T-helper 1 cell (primary cell): ENCODE results near the gene TMSB4X.
"Not testable (repeated sequence)": the region's sequence is repeated elsewhere in the genome, so short reads cannot be mapped to it uniquely, and the experiment has no call there.

Experiments used
- DNase-seq, 5 donors: peaks; one replicate each; pipeline ENCODE4 v3.0.0-alpha.2; 2012 to 2020

TMSB4X gene

DNA sequence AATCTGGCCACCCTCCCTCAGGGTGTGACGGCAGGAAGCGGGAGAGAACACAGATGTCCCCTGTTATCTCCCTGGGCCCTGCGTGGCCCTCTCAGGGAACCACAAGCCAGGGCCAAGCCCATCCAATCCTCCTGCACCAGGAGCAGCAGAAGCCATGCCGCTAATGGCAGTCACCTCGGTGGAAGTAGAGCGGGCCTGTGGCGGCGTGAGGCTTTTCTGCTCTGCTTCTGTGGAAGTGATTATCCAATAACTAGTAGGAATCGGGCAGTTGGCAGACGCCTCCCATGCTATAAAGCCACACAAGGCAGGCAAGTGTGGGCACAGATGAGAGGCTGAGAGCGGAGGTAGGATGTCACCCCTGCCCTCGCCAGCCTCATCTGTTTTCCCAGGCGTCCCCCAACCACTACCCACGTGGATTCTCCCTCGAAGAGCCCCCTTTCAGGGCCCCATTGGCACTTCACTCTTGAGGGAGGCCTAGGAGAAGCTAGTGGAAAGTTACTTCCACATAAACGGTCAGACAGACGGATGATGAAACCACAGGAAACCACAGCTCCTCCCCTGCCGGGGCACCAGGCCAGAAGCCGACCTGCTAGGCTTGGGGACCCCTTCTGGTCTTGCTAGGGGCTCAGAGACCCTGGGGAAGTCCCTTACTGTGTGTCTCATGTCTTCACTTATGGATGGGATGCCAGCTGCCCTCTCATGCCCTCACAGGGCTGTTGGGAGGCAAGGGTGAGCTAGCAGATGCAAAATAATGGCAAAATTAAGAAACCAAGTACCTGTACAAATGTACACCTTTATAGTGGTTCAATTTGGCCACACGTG is 18.8 kb upstream of the TMSB4X start:
- DNase-seq: peak in 3 of 5 donors; percentile 33 to 88 (median 58)

DNA sequence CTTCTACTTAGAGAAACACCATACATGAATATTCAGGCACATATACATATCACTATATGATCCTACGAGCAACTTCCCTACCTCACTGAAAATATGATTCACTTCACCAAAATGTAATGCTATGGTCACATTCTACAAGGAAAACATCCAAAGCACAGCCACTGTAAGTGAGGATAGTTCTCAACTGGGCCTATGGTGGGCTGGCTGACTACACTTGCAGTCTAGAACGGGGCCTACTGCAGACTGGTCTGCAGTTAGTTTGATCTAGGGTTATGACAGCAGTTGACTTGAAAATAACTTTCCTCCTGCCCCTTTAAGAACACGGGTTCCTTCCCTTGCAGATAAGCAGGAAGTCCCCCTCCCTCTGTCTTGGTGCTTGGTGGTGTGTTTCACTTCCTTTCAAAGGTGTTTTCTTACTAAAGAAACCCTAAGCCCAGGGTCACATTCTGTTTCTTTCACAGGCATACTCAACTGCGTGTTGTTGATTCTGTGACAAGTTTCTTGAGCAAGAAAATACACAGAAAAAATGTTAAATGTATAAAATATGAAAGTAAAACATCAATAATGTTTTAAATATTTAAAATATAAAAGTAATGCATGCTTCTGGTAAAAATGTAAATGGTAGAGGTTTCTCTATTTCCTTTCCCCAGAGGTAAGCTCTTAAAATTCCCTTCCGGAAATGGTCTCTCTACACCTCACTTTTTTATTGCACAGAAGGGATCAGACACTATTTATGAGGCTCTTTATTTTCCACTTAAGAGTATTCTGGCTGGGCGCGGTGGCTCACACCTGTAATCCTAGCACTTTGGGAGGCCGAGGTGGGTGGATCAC is 18.0 kb upstream of the TMSB4X start:
- peak in 2 of 5 donors; percentile 40 to 94 for DNase-seq

DNA sequence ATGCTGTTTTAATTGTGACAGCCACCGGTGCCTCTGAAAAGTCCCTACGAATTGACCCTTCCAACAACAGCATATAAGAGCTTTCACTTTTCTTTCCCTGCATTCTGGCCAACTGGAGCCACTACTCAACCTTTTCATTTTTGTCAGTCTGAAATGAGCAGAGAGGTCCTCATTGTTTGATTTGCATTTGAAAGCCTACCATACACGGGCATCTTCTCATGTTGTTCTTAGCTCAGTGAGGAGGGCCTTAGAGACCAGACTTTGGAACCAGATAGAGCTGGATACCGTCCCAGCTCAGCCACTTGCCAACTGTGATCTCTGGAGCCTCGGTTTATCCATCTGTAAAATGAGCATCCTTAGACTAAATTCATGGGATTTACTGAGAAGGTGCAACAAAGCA is 16.9 kb upstream of the TMSB4X start:
- peak in 1 of 5 donors; percentile 20 for DNase-seq

DNA sequence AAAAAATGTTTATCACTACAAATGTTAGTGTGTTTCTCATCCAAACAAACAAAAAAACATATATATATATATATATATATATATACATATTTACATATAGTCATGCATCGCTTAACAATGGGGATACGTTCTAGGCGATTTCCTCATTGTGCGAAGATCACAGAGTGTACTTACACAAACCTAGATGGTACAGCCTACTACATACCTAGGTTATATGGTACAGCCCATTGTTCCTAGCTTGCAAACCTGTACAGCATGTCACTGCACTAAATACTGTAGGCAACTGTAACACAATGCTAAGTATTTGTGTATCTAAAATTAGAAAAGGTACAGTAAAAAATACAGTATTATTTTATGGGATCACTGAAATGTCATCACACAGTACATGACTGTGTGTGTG is 16.4 kb upstream of the TMSB4X start:
- DNase-seq: peak in 1 of 5 donors; percentile 53

DNA sequence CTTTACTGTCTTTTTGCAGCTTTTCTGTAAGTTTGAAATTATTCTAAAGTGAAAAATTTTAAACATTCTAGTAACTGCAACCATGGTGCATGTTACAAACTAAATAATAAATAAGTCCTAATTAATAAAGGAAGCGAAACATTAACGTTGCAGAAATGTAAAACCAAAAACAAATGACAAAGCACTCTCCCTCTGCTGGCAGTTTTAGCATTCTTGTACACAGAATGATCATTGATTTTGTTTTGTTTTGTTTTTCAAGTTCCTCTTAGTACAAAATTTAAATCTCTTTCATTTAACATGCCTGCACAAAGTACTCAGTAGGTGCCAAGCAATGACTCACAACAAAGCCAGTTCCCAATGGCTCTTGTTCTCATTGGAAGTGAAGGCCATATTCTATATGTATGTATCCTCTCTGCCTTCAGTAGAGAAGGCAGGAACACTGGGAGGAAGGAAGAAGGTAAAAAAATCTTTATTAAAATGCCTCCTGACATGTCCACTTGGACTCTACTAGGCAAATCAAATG is 13.7 kb upstream of the TMSB4X start:
- DNase-seq: peak in 1 of 5 donors; percentile 1

DNA sequence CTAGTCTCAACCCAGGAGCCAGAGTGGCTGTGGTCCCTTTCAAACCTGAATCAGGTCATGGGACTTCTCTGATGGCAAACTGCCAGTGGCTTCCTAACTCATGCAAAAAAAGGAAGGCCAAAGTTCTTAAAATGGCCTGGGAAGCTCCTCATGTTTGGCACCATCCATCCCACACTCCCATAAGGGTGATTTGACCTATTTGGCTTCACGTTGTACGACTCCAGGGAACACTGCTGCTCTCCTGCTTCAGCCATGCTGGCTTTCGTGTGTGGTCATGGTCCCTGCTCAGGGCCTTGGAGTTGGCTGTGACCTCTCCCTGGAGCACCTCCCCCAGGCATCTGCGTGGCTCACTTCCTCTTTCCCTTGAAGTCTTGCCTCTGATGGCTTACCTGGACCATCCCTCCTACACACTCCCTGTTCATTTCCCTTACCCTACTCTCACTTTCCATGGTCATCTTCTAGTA is 12.8 kb upstream of the TMSB4X start:
- no peak for DNase-seq

DNA sequence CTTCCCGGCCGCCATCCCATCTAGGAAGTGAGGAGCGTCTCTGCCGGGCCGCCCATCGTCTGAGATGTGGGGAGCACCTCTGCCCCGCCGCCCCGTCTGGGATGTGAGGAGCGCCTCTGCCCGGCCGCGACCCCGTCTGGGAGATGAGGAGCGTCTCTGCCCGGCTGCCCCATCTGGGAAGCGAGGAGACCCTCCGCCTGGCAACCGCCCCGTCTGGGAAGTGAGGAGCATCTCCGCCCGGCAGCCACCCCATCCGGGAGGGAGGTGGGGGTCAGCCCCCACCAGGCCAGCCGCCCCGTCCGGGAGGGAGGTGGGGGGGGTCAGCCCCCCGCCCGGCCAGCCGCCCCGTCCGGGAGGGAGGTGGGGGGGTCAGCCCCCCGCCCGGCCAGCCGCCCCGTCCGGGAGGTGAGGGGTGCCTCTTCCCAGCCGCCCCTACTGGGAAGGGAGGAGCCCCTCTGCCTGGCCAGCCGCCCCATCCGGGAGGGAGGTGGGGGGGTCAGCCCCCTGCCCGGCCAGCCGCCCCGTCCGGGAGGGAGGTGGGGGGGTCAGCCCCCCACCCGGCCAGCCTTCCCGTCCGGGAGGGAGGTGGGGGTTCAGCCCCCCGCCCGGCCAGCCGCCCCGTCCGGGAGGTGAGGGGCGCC is 11.6 kb upstream of the TMSB4X start:
- DNase-seq: not testable (repeated sequence)

DNA sequence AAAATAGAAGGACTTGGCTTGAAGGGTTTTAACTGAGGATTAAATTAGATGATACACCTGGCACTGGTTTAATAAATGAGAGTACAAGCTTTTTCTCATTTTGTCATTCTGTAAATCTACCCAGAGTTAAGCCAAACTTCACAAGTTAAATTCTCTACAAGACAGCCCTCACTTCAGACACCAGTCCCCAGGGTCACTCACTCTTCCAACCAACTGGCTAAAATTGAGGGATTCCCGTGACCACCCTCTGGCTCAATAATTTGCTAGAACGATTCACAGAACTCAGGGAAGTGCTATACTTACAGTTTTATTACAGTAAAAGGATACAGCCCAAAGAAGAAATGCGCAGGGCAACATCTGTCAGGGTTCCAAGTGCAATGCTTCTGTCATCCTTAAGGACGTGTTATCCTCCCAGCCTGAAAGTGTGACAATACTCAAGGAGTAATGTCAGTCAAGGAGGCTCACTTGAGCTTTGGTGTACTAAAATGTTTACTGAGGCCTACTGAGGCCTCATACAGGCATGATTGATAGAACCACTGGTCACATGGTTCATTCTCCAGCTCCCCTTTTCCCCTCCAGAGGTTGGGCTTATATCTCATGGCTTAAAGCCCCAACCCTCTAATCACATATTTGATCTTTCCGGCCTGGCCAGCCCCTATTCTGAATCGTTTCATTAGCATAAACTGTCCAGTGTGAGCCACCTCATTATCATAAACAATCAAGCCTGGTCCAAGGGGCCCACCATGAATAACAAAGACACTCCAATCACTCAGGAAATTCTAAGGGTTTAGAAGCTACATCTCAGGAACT is 9.6 kb upstream of the TMSB4X start:
- DNase-seq: no peak

DNA sequence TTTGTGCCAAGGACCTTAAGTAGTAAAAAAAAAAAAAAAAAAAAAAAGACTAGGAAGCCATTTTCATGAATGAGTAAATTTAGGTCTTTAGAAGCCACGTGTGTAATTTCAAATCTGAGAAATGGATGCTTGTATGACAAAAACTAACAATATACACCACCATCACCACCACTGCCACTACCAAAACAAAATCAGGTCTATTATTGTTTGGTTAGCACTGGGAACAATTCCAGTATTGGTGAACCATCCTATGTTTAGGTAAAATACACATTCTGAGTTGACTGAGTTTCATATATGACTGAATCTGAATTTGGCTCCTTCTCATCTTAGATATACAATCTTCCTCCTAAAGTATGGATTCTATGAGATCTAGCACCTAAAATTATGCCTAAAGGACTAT is 8.8 kb upstream of the TMSB4X start:
- DNase-seq: no peak

DNA sequence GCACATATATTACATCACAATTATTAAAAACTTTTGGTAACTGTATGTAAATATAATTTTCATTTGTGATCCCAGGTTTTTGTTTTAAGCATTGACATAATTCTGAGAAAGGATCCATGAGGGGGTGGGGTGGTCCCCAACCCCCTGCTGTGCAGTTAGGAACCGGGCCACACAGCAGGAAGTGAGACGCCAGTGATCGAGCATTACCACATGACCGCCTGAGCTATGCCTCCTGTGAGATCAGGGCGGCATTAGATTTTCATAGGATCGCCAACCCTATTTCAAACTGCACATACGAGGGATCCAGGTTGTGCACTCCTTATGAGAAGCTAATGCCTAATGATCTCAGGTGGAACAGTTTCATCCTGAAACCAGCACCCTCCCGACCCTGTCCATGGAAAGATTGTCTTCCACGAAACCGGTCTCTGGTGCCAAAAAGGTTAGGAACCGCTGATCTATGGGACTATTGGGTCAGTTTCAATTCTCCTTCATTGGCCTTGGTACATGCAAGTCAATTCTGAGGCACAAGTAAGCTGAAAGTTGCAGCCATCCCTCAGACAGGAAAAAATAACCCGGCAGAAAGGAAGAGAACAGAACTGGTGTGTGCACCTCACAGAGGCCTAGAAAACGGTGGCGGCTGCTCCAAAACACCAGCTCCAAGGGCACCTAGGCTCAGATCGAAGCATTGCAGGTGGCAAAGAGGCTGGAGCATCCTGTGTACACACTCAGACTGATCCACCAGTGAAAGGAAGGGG is 7.0 kb upstream of the TMSB4X start:
- peak in 1 of 5 donors; percentile 63 for DNase-seq

DNA sequence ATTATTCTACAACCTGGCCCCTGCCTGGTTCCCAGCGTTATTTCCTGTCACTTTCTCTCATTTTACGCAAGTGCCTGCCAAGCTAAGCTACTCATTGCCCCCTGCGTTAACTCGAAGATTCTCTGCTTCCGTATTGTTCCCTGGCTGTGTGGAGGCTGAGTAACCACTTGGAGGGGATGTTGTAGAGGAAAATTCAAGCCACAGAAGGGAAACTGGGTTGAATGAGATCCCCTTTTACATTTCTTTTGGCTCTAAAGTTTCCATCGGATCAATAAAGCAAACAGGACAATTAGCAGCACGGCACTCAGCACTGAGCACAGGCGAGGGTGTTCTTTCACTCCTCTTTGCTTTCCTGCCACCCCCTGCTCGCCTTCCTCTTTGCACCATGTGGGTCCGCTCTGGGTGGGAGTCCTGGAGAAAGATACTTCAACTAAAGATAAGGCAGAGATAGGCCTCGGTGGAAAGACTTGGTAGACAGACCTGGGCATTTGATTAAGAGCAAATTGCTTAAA is 4.2 kb upstream of the TMSB4X start:
- DNase-seq: peak in 3 of 5 donors; percentile 44 to 78 (median 44)

DNA sequence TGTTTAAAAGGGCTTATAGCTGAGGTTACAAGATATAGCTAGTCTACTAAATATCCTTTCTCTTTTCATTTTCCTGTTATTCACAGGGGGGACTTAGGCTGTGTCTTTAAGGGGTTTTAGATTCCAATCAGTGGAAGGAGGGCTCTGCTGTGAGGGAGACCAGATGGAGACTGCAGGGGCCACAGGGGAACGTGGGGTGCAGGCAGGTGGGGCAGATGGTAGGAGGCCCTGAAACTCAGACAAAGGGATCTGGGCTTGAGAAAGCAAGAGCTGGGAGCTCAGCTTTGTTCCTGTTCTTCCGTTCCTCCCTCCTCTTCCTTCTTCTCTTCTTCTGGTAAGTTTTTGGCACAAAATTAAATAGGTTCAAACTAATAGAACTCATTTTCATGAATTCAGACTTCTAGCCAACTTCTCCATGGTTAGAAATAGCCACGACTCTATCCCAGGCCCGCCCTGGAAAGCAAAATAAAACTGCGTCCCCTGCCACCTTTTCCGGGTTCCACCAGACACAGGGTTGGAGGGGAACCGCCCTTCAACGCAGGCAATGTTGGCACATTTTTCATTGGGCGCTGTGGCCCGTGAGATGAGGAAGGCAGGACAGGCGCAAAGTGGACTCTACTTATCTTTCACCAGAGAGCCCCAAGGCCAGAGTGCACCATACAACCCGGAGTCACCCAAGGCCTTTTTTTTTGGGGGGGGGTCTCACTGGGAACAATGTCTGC is 3.5 kb upstream of the TMSB4X start:
- peak in 1 of 5 donors; percentile 51 for DNase-seq

DNA sequence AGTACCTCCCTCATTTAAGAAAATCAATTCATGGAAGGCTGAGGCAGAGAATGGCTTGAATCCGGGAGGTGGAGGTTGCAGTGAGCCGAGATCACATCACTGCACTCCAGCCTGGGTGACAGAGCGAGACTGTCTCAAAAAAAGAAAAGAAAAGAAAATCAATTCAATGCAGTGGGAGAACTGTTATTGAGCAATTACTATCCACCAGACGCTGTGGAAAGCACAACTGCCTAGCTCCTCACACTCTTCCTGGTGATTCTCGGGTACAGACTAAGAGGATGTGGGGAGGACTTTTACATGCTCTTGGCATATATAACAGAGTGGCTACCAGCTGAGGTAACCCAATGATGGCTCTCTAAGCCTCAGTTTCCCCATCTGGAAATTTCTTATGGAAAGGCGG is 2.7 kb upstream of the TMSB4X start:
- peak in 1 of 5 donors; percentile 48 for DNase-seq

DNA sequence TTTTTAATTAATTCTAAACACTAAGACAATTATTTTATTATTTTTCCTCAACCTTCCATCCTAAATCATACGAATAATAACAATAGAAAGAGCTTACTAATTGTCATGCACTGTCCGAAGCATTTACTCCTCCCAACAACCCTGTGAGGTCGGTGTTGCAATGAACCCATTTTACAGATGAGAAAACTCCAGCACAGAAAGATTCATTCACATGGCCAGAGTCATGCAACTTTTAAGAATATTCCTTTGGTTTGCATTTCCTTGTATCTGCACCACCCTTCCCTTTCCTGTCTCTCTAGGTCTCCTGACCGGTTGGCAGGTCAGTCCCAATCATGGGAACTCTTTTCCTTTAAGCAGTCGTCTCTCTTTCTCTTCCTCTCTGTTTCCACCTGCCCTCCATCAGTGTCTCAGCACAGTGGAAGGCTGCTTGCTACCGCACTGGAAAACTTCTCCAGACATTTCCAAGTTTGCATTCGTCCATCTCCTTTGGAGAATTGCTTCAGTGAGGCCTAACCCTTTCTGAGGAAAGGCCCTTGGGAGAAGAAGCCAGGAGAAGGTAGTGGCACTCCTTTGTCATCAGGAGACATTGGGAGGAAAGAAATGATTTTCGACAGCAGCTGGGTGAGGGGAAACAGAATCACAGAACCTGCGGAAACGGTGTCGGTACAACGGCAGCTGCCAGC is 1.9 kb upstream of the TMSB4X start:
- DNase-seq: no peak

DNA sequence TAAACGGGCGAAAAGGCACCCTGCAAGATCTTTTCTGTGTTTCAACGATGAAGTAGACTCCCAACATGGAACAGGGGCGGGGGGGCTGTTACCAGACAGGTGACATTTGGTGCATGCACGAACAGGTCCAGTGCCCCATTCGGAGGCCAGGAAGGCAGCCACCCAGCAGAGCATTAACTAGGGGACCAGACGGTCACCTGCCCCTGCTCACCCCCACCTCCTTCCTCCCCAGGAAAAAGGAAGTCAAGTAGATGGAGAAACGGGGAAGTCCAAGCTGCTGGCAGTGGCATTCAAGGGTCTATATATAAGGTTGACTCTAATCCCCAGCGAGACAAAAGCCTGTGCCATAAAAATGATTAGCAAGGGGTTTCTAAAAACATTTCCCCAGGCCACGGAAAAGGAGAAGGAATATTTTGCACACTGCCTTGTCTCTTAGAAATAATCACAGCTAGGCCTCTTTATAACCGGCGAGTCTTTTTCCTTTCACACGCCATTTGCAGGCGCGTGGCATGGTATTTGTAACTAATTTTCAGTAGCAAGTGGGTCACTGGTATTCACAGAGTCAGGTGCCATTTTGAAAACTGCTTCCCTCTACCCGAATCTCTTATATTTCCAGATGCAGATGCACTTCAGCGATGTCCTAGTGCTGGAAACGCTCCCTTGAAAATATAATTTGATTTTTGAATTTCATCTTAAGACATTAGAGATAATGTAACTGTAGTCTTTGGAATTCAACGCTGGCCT is 1.2 kb upstream of the TMSB4X start:
- peak in 2 of 5 donors; percentile 39 to 65 for DNase-seq

DNA sequence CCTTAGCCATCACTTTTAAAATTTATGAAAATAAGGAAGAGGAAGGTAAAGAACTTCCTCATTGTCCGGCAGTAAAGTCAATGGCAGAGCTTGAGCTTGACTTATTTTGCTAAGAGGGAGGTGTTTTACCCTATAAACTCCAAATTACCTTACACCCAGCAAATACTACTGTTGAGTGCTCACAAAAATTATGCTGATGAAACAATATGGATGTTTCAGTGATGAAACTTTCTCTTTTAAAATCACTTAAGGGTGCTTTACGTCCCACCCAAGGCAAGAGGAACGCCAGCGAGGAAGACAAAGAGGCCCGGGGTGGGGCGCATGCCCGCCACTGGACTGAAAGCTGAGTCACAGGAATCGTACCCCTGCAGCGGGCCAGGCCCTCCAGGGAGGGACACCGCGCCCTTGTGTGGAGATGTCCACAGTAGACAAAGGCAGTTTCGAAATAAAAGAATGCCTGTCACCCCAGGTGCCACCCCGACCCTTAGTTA is 560 bp upstream of the TMSB4X start:
- DNase-seq: peak in 2 of 5 donors; percentile 32 to 72

DNA sequence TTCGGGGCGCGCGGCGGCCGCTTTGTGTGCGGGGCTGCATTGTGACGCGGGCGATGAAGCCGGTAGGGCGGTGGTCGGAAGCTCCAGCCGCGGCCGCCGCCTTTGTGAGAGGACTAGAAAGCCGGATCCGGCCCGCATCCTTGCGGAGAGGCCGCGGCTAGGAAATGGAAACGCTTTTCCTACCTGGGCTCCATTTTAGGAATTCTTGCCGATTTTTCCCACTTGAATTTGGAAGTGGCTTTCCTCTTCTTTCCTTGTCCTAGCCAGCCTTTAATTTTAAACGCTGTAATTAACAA is 708 bp downstream of the TMSB4X start:
- no peak for DNase-seq

DNA sequence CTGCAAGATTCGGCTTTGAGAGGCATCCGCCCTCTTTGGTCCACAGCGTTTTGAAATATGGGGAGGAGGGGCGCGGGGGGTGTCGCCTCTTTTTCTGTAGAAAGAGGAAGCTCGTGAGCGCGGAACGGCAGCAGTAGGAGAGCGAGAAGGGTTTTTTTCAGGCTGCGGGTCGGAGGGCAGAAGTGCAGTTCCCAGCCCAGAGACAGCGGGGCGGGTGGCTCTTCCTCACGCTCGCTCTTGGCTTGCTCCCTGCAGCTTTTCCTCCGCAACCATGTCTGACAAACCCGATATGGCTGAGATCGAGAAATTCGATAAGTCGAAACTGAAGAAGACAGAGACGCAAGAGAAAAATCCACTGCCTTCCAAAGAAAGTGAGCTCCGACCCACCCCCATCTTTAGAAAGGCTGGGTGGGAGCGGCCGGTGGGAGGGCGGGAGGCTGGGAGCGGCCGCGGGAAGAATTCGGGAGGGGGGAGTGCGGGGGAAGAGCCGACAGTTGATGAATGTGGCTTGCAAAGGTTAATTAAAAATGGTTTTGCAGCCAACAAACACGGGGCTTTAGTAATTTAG is 1.2 kb downstream of the TMSB4X start:
- peak in 1 of 5 donors; percentile 60 for DNase-seq
